HUDEP-2 (cell line): Measurements from ENCODE around the gene CNPPD1.

Source experiments
- DNase-seq, 76 experiments: peaks; one replicate each; lab custom pipeline; 2025; ENCODE audit not compliant: unreplicated experiment in 76 of 76; lab: John Stamatoyannopoulos, UW

The CNPPD1 gene

GRCh38 chr2:219181531-219181930, 4.8 kb upstream of the CNPPD1 start:
- no peak for DNase-seq

- DNase-seq: no peak
Observed at GRCh38 chr2:219180961-219181360, 4.2 kb upstream of the CNPPD1 start.

- no peak for DNase-seq
Observed at GRCh38 chr2:219179601-219180465, 3.1 kb upstream of the CNPPD1 start.

- peak in 37 of 76 experiments; percentile 4 to 66 (median 36) for DNase-seq
Observed at GRCh38 chr2:219178377-219179175, 1.9 kb upstream of the CNPPD1 start.

- DNase-seq: peak in 74 of 76 experiments; percentile 10 to 96 (median 76)
Observed at GRCh38 chr2:219177552-219178376, 1.0 kb upstream of the CNPPD1 start, which contains the start of gene RETREG2. RETREG2 (plus strand) TSS chr2:219178275; CDS start chr2:219178353, 78 bp downstream.

GRCh38 chr2:219175928-219176817, 552 bp downstream of the CNPPD1 start:
- peak in 19 of 76 experiments; percentile 8 to 51 (median 32) for DNase-seq

- no peak for DNase-seq
Observed at GRCh38 chr2:219175486-219175885, 1.2 kb downstream of the CNPPD1 start.

GRCh38 chr2:219174801-219175200, 1.9 kb downstream of the CNPPD1 start:
- DNase-seq: no peak

- DNase-seq: no peak
Observed at GRCh38 chr2:219174146-219174545, 2.6 kb downstream of the CNPPD1 start.

GRCh38 chr2:219173176-219173575, 3.5 kb downstream of the CNPPD1 start:
- no peak for DNase-seq

- DNase-seq: peak in 1 of 76 experiments; percentile 4
Observed at GRCh38 chr2:219172231-219173154, 4.2 kb downstream of the CNPPD1 start.

- DNase-seq: peak in 29 of 76 experiments; percentile 2 to 46 (median 19)
Observed at GRCh38 chr2:219171231-219171651, 5.5 kb downstream of the CNPPD1 start.

GRCh38 chr2:219169930-219170654, 6.6 kb downstream of the CNPPD1 start, which contains the start of gene SLC23A3:
SLC23A3 (minus strand) TSS chr2:219170029; CDS start chr2:219169984, 45 bp downstream.
- no peak for DNase-seq

- no peak for DNase-seq
Observed at GRCh38 chr2:219168932-219169331, 7.8 kb downstream of the CNPPD1 start.

- peak in 50 of 76 experiments; percentile 3 to 77 (median 32) for DNase-seq
Observed at GRCh38 chr2:219168526-219168925, 8.2 kb downstream of the CNPPD1 start.

- no peak for DNase-seq
Observed at GRCh38 chr2:219167997-219168396, 8.7 kb downstream of the CNPPD1 start.

GRCh38 chr2:219165058-219165911, 11.4 kb downstream of the CNPPD1 start:
- peak in 1 of 76 experiments; percentile 2 for DNase-seq
